Measurements from ENCODE around the gene IER5. TPM values are rescaled to one million over a fixed set of nuclear protein-coding genes. Genes with fewer than 3 reads are reported as not detected.

IER5 gene
- total and polyA plus RNA-seq, 5 donors: 21.9 to 63.8 (median 29.8) TPM

DNA sequence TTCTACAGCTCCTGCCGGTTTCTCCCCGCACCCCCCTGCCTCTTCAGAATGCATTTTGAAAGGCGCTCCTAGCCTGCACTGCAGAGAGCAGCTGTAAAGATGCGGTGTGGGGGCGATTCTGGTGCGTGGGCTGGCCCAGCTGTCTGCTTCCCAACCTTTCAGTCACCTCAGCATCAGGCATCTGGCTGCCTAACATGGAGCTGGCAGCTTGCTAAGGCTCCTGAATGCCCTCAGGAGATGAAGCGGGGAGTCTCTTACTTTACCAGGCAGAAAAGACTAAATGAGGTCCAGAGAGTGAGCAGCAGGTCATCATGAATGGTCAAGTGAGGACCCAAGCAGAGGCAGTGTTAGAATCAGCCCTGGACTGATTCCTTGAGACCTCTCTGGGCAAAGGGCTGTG, 8.7 kb downstream of the IER5 start:
- DNase-seq (no peak), ATAC-seq (no peak)
- H3K4me3 ChIP-seq (ENCODE audit: low read length): no peak overlapping the region
- H3K27me3 ChIP-seq (ENCODE audit: control insufficient read depth, insufficient read depth): no peaks in the 10 kb centered on the region
- no peaks in the 10 kb centered on the region for H3K9me3 ChIP-seq (ENCODE audit: control insufficient read depth, low read length)
- WGBS: 65% methylated on average over 7 of the region's 7 CpGs
- peaks cover 24% of the 10 kb centered on the region for H3K4me1 ChIP-seq (ENCODE audit: control insufficient read depth, insufficient read depth, low read length)
- intact Hi-C loops (cut with DNase I): loop anchor here in 1 of 4 donors (10.0 kb wide), 1 partner anchor 62 kb away; the partner anchor contains the start of gene MR1
- peak overlapping the region; percentile 46 for H3K27ac ChIP-seq (ENCODE audit: low read length)

DNA sequence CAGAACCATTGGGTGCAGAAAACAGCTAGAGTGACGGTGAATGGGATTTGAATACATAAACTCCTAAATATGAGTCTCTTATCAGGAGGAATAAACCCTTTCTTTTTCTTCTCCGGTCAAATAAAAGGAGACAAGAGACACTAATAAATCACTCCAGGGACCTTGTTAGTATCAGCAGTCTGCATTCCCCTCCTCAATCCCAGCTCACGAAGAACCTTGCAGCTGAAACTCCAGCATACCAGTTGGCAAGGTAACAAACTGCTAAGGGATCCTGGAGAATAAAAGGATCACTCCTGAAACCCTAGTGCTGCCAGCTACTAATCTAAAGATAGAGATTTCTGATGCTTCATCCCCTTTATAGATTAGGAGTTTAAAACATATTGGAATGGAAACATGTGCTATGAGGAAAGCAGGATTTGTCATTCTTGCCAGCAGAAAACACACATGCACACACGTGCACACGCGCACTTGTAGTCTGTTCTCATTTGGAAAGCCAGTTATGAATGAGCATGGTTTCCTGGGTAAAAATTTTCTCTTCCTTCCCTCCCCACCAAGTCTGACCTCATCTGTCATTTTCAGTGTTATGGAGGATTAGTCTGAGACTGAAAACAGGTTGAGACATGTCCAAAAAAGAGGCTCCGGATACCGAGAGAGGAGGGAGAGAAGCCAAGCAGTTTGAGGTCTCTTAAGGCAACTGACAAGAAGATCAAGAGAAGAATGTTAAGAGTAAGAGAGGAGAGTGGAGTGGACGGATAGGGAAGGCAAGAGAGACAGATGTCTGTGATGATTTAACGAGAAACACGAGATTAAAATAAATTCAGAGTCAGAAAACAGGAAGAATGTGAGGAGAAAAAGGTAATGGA, 10.9 kb downstream of the IER5 start:
- Histone ChIP-seq H3K4me3 (ENCODE audit: low read length) (no peak overlapping the region), H3K27ac (ENCODE audit: low read length) (no peak overlapping the region), H3K4me1 (ENCODE audit: control insufficient read depth, insufficient read depth, low read length) (peaks cover 24% of the 10 kb centered on the region), H3K27me3 (ENCODE audit: control insufficient read depth, insufficient read depth) (no peaks in the 10 kb centered on the region), H3K9me3 (ENCODE audit: control insufficient read depth, low read length) (no peaks in the 10 kb centered on the region)
- DNase-seq (no peak), ATAC-seq (no peak)
- intact Hi-C loops (cut with DNase I): loop anchor here in 1 of 4 donors (10.0 kb wide), 1 partner anchor 65 kb away; the partner anchor contains the start of gene MR1
- WGBS: 21% methylated on average over 11 of the region's 11 CpGs

- H3K9me3 ChIP-seq (ENCODE audit: control insufficient read depth, low read length): no peaks in the 10 kb centered on the region
- no peaks in the 10 kb centered on the region for H3K27me3 ChIP-seq (ENCODE audit: control insufficient read depth, insufficient read depth)
- peaks cover 18% of the 10 kb centered on the region for H3K4me1 ChIP-seq (ENCODE audit: control insufficient read depth, insufficient read depth, low read length)
- intact Hi-C loops (cut with DNase I): no loop called here
- H3K27ac ChIP-seq (ENCODE audit: low read length): no peak overlapping the region
- WGBS: 47% methylated on average over 10 of the region's 10 CpGs
- no peak overlapping the region for H3K4me3 ChIP-seq (ENCODE audit: low read length)
- no peak for DNase-seq
- ATAC-seq: no peak
These were observed 11.8 kb downstream of the IER5 start for GRCh38 chr1:181100015-181100905.

- 92% methylated on average over 4 of the region's 4 CpGs for WGBS
- intact Hi-C loops (cut with DNase I): no loop called here
- no peaks in the 10 kb centered on the region for H3K27me3 ChIP-seq (ENCODE audit: control insufficient read depth, insufficient read depth)
- DNase-seq: no peak
- no peak for ATAC-seq
- no peaks in the 10 kb centered on the region for H3K9me3 ChIP-seq (ENCODE audit: control insufficient read depth, low read length)
- H3K4me1 ChIP-seq (ENCODE audit: control insufficient read depth, insufficient read depth, low read length): peaks cover 11% of the 10 kb centered on the region
- no peak overlapping the region for H3K4me3 ChIP-seq (ENCODE audit: low read length)
- no peak overlapping the region for H3K27ac ChIP-seq (ENCODE audit: low read length)
These were observed 12.4 kb downstream of the IER5 start for GRCh38 chr1:181100934-181101333.

GRCh38 chr1:181101581-181102226, 13.2 kb downstream of the IER5 start:
- Histone ChIP-seq H3K9me3 (ENCODE audit: control insufficient read depth, low read length) (no peaks in the 10 kb centered on the region), H3K27ac (ENCODE audit: low read length) (no peak overlapping the region), H3K4me1 (ENCODE audit: control insufficient read depth, insufficient read depth, low read length) (peaks cover 9% of the 10 kb centered on the region), H3K27me3 (ENCODE audit: control insufficient read depth, insufficient read depth) (no peaks in the 10 kb centered on the region), H3K4me3 (ENCODE audit: low read length) (no peak overlapping the region)
- 49% methylated on average over 9 of the region's 9 CpGs for WGBS
- intact Hi-C loops (cut with DNase I): no loop called here
- ATAC-seq (no peak), DNase-seq (no peak)

GRCh38 chr1:181102841-181103240, 14.3 kb downstream of the IER5 start:
- DNase-seq (no peak), ATAC-seq (no peak)
- no peaks in the 10 kb centered on the region for H3K9me3 ChIP-seq (ENCODE audit: control insufficient read depth, low read length)
- H3K4me3 ChIP-seq (ENCODE audit: low read length): no peak overlapping the region
- H3K27me3 ChIP-seq (ENCODE audit: control insufficient read depth, insufficient read depth): no peaks in the 10 kb centered on the region
- no peak overlapping the region for H3K27ac ChIP-seq (ENCODE audit: low read length)
- intact Hi-C loops (cut with DNase I): no loop called here
- peaks cover 5% of the 10 kb centered on the region for H3K4me1 ChIP-seq (ENCODE audit: control insufficient read depth, insufficient read depth, low read length)

GRCh38 chr1:181103399-181103798, 14.9 kb downstream of the IER5 start:
- no peak for DNase-seq
- intact Hi-C loops (cut with DNase I): no loop called here
- peaks cover 5% of the 10 kb centered on the region for H3K4me1 ChIP-seq (ENCODE audit: control insufficient read depth, insufficient read depth, low read length)
- no peaks in the 10 kb centered on the region for H3K27me3 ChIP-seq (ENCODE audit: control insufficient read depth, insufficient read depth)
- no peak overlapping the region for H3K4me3 ChIP-seq (ENCODE audit: low read length)
- WGBS: 97% methylated on average over 7 of the region's 7 CpGs
- no peak overlapping the region for H3K27ac ChIP-seq (ENCODE audit: low read length)
- H3K9me3 ChIP-seq (ENCODE audit: control insufficient read depth, low read length): no peaks in the 10 kb centered on the region
- ATAC-seq: no peak

DNA sequence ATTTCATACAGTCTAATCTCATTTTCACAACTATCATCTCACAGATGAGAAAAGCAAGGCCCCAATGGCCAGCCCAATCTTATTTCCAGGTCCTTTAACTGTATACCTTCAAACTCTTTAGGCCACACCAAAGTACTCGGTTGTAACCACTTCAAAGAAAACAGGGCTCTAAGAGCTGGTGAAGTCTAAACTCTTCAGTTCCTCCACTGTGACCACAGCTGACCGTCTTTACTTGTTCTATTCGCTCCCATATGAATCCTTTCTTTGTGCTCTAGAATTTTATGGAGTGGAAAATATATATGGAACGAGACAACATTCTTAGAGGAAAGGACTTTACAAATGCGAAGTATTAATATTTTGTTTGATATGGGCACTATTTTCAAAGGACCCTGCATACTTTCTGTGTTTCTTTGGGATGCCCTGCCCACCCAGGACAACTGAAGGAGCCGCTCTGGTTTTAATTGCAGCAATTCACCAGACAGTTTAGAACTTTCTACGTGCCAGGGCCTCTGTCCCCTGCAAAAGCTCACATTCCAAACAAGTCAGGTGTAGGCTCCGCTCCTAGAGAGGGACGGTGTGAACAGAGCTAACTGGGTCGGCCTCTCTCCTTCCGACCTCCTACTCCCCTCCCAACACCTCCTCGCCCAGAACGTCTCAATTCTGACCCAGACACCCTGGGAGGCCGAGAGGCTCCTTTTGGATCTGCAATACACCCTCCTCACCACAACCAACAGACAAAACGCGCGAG, 15.7 kb downstream of the IER5 start:
- Histone ChIP-seq H3K9me3 (ENCODE audit: control insufficient read depth, low read length) (no peaks in the 10 kb centered on the region), H3K27me3 (ENCODE audit: control insufficient read depth, insufficient read depth) (no peaks in the 10 kb centered on the region), H3K4me3 (ENCODE audit: low read length) (peak overlapping the region; percentile 48), H3K27ac (ENCODE audit: low read length) (peak overlapping the region; percentile 28), H3K4me1 (ENCODE audit: control insufficient read depth, insufficient read depth, low read length) (peaks cover 5% of the 10 kb centered on the region)
- WGBS: 26% methylated on average over 17 of the region's 17 CpGs
- peak; percentile 22 for ATAC-seq
- DNase-seq: no peak
- intact Hi-C loops (cut with DNase I): no loop called here

GRCh38 chr1:181104790-181105133, 16.3 kb downstream of the IER5 start:
- under 1% methylated on average over 28 of the region's 28 CpGs for WGBS
- DNase-seq: no peak
- peak overlapping the region; percentile 28 for H3K27ac ChIP-seq (ENCODE audit: low read length)
- ATAC-seq: peak; percentile 24 to 29
- intact Hi-C loops (cut with DNase I): no loop called here
- H3K9me3 ChIP-seq (ENCODE audit: control insufficient read depth, low read length): no peaks in the 10 kb centered on the region
- peak overlapping the region; percentile 48 for H3K4me3 ChIP-seq (ENCODE audit: low read length)
- no peaks in the 10 kb centered on the region for H3K27me3 ChIP-seq (ENCODE audit: control insufficient read depth, insufficient read depth)
- H3K4me1 ChIP-seq (ENCODE audit: control insufficient read depth, insufficient read depth, low read length): peaks cover 5% of the 10 kb centered on the region
